ENCODE measurements around the gene MLLT3.

MLLT3 gene

DNA sequence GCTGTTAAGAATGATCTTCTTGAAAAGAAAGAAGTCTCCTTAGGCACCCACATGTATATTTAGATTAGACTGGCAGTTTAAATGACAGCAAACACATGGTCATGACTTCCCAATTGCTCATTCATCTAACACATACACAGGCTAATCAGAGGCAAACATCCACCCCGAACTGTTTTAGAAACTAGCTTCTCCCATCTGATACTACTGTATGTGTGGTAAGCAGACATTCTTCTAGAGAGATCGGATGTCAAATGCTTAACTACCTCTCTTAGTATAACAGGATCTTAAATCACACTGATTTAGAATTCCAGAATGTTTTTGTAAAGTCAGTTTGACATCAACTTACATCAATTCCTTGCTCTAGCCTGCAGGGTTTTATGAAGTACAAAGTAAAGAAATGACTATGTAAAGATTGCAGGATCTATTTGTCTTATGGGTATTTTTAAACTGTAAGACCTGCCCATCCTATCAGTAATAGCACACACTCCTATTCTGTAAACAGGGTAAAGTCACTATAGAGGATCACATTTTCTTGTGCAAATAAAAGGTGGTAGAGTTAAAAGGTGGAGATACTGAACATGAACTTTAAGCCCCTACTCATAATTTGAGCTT, 239.7 kb downstream of the MLLT3 start:
- DNase-seq (ENCODE audit: low spot score): no peak

GRCh38 chr9:20380546-20380945, 241.8 kb downstream of the MLLT3 start:
- DNase-seq (ENCODE audit: low spot score): no peak

DNA sequence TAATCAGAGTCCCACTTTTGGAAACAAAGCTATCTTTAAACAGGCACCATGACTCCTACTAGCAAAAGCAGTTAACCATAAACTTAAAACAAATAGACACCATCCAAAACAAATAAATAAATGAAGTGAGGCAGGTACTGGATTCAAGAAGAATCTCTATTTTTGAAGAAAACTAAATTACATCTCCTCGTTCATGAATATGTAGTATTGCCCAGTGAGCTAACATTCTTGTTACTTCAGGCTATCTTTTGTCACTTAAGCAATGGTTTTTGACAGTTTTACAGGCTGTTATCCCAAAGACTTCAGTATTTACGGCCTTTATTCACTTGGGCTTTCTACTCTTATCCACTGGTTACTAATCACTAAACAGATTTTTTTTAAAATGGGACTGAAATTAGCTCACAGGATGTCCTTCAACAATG, 242.5 kb downstream of the MLLT3 start:
- no peak for DNase-seq (ENCODE audit: low spot score)

DNA sequence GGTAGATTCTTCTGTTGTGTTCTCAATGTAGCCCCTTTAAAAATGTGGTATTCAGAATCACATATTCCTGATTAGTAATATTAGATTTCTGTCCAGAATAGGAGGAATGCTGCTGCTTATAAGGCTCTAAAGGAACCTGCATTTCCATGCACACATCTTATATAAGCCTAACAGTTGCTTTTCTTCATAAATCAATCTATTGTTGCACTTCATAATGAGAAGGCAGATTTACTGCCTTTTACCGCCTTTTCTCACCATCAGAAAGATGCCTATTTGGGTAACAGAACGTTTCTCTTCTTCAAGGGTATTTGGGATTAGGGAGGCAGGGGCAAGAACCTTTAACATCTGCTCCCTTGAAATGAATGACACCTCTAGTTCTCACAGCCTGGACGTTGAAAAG, 243.4 kb downstream of the MLLT3 start:
- DNase-seq (ENCODE audit: low spot score): no peak

DNA sequence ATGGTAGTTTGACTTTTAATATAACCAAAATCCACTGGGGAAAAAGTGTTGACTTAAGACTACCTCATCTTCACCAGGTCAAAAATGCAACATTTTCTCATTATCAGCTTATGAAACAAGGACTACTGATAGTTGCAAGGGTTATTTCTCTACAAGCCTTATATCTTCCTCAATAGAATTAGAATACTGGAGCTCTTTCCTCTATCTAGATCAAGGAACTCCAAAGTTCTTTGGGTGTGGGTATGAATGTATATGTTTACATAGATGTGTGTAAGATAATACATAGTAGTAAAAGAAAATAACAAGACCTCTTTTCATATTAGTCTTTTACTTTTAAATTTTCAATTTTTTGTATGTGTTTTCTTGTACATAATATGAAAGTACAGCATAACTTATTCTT, 244.5 kb downstream of the MLLT3 start:
- DNase-seq (ENCODE audit: low spot score): no peak

DNA sequence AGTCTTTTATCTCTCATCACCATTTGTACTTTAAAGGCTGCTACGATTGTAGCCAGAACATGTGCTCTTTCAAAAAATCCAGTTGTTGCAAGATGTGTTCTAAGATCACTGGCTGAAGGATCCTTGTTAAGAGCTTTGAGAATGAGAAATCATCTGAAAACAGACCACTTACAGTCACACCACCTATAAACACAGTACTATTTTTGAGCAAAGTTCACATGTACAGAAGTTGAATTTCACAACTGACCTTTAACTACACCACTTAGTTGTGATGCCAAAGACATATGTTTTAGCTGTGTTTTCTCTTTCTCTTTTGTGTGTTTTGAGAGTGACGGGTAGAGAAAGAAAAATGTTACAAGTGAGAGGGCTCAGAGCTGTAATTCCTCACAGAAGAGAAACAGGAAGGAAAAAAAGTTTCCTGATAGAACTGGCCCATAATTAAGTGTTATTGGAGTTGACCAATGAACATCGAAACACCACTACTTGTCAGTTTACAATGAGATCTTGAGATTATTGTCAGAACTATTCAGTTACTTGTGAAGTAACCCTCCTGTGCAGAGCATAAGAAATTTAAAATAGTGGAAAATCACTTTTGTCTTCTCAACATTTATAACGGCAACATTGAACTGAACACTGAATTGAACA, 245.4 kb downstream of the MLLT3 start:
- DNase-seq (ENCODE audit: low spot score): no peak

DNA sequence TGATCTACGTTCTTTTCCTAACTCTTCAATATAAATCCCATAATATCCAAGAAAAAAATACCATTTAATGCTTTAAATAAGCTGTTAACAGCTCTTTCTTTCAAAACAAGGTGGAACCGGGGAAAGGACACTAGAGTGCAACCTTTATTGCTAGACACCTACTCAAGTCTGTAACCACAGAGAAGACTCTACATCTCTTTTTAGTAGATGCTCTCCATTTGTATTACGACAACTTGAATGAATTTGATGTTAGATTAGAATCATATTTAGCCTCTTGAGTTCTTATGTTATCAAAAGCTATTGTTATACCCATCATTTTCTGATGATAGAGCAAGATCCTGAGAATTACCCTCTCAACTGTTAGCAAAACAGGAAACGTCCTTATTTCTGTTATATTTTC, 246.3 kb downstream of the MLLT3 start:
- DNase-seq (ENCODE audit: low spot score): no peak

GRCh38 chr9:20373263-20373662, 249.0 kb downstream of the MLLT3 start:
- no peak for DNase-seq (ENCODE audit: low spot score)

- DNase-seq (ENCODE audit: low spot score): no peak
These were observed 252.9 kb downstream of the MLLT3 start for GRCh38 chr9:20369391-20369790.

DNA sequence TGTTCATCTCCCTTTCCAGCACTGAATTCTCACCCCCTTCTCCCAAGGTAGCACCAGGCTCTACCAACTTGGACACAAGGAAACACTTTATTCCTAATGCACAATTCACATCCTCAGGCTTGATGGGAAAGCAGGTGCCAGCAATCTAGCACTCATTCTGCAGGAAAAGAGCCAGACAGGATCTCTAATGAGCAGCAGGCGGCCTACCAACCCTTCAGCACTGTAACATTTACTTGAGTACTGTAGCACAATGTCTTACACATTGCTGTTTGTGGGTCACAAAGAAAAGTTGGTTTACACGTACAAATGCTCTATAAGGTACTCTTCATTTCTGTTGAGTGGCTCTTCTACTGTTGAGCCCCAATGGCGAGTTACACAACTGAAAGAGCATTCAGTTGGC, 254.4 kb downstream of the MLLT3 start:
- no peak for DNase-seq (ENCODE audit: low spot score)

GRCh38 chr9:20364959-20365358, 257.3 kb downstream of the MLLT3 start:
- no peak for DNase-seq (ENCODE audit: low spot score)

- no peak for DNase-seq (ENCODE audit: low spot score)
These were observed 259.1 kb downstream of the MLLT3 start for GRCh38 chr9:20363233-20363632.

GRCh38 chr9:20361656-20362570, 260.4 kb downstream of the MLLT3 start:
- no peak for DNase-seq (ENCODE audit: low spot score)

DNA sequence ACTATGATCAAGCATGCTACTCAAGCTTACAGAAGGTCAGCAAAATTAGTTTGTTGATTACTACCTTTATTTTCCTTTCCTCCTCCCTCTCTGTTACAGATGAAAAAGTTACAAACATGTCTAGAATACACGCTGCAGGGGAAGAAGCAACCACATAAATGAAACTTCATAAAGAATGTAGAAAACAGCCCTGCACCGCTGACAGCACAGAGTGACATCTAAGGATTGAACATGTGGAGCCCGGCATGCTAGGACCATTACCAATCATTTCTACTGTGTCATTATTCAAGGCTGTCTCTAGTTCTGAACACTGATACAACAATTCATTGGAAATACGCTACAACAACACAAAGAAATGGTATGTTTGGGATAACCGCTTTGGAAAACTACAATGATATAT, 261.1 kb downstream of the MLLT3 start:
- no peak for DNase-seq (ENCODE audit: low spot score)

GRCh38 chr9:20358207-20358606, 264.1 kb downstream of the MLLT3 start:
- DNase-seq (ENCODE audit: low spot score): no peak

DNA sequence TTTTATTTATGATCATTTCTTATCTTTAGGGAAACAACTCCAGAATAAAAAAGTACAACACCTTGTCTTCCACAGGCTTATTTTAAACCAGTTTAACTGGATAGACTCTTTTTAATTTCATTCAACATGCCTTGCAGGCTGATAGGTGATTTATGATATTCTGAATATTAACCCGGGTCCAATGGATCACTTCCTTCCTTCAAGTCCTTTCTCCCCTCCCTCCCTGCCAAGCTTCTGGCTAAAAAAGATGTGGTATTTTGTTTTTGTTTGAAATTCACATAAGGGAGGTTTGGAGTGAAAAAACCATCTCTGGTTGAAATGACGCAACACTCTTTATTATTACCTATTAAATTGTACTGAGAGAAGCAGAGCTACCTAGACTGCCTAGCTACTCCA, 265.3 kb downstream of the MLLT3 start:
- DNase-seq (ENCODE audit: low spot score): no peak

DNA sequence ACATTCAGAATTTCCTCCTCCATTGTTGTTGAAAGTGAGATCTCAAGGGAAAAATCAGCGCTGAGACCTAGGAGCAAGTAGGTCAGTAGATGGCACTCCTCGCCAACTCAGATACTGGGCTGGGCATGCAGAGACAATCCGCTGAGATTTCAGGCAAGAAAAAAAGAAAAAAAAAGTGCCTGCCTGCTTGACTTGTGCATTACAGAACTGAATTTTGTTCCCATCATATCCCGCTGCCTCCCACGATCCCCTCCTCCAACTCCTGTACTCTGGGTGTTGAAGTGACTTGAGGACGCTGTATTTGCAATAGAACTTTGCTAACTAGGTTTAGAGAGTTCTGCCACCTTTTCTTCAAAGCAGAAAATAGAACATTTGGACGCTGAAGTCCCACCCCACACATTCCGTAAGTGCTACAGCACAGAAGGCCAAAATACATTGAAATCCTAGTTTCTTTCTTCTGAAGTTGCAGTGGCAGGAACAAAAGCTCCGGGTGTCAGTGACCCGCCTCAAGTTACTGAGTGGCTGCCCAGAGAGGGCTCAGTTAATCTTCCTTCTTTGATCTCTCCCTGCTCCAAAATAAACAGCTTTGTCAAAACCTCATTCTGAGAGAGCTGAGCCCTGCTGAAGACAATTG, 265.8 kb downstream of the MLLT3 start:
- DNase-seq (ENCODE audit: low spot score): peak; percentile 33

- no peak for DNase-seq (ENCODE audit: low spot score)
These were observed 267.3 kb downstream of the MLLT3 start for GRCh38 chr9:20355022-20355421.

- DNase-seq (ENCODE audit: low spot score): no peak
These were observed 268.2 kb downstream of the MLLT3 start for GRCh38 chr9:20353931-20354652.

DNA sequence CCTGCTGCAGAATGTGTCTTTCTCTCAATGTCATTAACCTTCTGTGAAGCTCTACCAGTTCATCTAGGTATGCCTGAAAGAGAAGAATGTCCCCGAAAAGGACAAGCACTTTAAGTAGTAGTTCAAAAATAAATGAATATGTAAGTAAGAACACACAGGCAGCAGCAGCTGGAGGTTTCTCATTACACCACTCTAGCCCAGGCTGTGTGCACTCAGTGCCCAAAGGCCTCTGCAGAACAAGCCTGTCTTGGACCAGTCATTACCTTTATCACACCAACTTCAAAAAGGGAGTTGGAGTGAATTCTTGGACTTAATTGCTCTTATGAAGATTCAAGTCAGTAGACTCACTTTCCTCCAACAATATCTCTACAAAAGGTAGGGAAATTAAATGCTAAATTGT, 268.8 kb downstream of the MLLT3 start:
- no peak for DNase-seq (ENCODE audit: low spot score)

DNA sequence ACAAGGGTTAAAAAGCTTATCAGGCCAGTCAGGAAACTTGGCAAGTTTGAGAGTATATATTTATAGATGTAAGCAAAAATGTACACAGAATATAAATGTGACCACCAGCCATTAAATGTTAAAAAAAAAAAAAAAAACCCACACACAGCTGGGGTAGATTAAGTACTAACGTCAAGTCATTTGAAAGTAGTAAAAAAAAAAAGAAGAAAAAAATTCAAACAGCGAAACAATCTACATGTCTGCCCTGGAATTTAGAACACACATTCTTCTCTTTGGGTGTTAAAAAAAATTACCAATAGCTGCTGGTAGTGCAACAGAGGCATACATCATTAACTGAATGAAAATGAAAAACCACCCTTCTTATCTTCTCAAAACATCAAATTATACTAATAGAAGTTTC, 269.7 kb downstream of the MLLT3 start:
- DNase-seq (ENCODE audit: low spot score): no peak

GRCh38 chr9:20351715-20352114, 270.6 kb downstream of the MLLT3 start:
- no peak for DNase-seq (ENCODE audit: low spot score)
